GM18505 (cell line): ENCODE measurements around the gene FOXN3.

Experiments
- ATAC-seq: cut with Tn5 transposase; IDR thresholded peaks from one replicate; pipeline ENCODE4 v1.9.1; 2021; ENCODE audit not compliant: unreplicated experiment
- POLR2A ChIP-seq: IDR thresholded peaks from 4 replicates; pipeline ENCODE4 v1.6.1; 2011; ENCODE audit warnings: borderline replicate concordance; ENCODE audit not compliant: insufficient read depth, insufficient read length; ENCODE audit errors: extremely low read depth

The FOXN3 gene

DNA sequence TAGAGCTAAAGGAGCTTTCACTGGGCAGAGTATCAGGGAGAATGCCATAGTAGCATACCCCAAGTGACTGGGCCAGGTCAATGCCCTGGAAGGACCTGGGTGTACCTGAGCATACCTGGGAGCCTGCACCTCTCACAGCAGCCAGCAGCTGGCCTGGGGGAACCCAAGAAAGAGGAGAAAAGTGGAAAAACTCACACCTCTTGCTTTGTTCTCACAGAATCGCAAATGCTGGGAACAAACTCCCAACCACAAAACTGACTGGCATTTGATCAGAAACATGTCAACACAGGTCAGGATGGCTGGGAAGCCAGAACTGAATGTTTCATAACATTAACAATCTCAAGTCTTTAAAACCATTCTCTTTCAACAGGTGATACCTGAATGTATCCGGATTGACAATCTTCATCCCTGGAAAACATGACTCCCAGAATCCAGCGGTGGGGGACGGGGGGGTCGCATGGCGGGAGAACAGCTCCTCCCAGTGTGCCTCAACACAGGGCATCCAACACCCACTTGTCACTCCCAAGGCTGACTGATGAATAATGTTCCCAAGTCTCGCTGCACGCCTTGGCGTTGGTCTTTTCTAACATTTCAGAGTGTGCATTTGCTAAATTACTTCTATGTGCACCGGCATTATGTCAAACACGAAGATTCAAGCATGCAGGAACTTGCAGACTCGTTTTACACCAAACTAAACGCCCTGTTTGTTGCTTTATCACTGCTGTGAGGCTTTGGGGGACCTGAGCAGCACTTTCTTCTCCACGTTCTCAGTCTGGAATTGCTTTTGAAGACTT, 7.9 kb downstream of the FOXN3 start:
- TF ChIP-seq POLR2A, result no peak
- ATAC-seq, result no peak

- ATAC-seq, result no peak
Measured at GRCh38 chr14:89407856-89408255, 9.2 kb downstream of the FOXN3 start.

GRCh38 chr14:89406941-89407340, 10.1 kb downstream of the FOXN3 start:
- ATAC-seq, result no peak
- TF ChIP-seq POLR2A, result no peak

More at GRCh38 chr14:89407856-89408255, 9.2 kb downstream of the FOXN3 start:
- no peak for TF ChIP-seq POLR2A

GRCh38 chr14:89406361-89406760, 10.7 kb downstream of the FOXN3 start:
- no peak for ATAC-seq
- TF ChIP-seq POLR2A, result no peak

- TF ChIP-seq POLR2A, result no peak
- ATAC-seq, result no peak
Measured at GRCh38 chr14:89405712-89406111, 11.3 kb downstream of the FOXN3 start.

DNA sequence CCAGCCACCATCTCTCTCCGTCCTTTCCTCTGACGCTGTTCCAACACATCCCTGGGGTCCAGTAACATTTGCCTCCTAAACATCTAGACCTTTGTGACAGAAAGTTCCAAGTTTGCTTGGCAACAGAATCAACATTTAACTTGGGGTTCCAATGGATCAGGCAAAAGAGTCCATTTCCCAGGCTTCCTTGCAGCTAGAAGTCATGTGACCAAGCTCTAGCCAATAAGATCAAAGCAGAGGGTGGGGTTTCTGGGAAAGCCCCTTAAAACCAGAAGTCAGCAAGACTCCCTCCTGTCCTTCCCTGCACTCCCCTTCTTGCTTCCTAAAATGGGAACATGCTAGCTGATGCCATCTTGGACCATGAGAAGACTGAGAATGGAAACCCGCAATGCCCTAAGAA, 14.7 kb downstream of the FOXN3 start:
- TF ChIP-seq POLR2A, result no peak
- ATAC-seq, result no peak

DNA sequence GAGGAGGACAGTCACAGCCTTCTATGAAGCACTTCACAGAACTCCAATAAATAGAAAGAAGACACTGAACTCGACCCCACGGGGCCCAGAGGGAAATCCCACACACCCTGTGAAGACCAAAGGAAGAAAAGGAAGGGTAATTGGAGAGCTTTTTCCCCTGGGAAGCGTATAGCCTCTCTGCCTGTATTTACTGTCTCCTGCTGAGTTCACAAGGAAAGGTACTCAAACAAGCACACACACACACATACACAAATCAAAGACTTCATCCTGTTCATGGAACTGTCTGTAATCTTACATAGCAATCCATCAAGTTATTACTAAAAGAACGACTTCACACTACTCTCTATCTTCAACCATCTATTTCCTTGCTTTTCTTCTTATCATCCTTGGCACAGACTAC, 15.3 kb downstream of the FOXN3 start:
- no peak for ATAC-seq
- TF ChIP-seq POLR2A, result no peak

DNA sequence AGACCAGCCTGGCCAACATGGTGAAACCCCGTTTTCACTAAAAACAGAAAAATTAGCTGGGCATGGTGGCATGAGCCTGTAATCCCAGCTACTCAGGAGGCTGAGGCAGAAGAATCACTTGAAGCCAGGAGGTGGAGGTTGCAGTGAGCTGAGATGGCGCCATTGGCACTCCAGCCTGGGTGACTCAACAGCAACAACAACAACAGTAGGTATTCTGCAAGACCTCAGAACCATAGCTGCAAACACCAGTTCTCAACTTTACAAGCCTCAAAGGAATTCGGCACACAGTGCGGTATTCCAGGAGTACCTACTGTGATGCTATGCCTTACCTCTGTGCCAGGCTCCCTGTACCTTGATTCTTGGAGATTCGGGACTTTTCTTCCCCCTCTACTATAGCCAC, 15.8 kb downstream of the FOXN3 start:
- no peak for ATAC-seq
- TF ChIP-seq POLR2A, result no peak

- no peak for TF ChIP-seq POLR2A
Measured at GRCh38 chr14:89400529-89400928, 16.5 kb downstream of the FOXN3 start.

GRCh38 chr14:89399594-89400068, 17.4 kb downstream of the FOXN3 start:
- no peak for ATAC-seq
- TF ChIP-seq POLR2A, result no peak

More at GRCh38 chr14:89400529-89400928, 16.5 kb downstream of the FOXN3 start:
- no peak for ATAC-seq

DNA sequence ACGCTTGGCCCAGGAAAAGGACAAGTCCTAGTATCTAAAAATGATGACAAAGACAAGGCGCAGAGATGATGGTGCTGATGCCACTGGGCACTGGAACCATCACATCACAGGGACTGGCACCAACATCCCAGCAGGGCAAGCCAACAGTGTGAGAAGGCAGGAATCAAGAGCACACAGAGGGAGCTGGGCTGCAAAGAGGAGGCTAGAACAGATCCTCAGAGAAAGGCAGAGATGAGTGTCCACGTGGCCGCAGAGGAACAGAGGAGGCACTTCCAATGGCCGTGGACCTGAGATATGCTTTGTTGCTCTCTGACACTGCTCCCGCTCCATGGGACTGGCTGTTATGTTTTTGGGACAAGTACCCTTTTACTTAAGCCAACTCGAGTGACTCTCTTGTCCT, 17.9 kb downstream of the FOXN3 start:
- TF ChIP-seq POLR2A, result no peak

DNA sequence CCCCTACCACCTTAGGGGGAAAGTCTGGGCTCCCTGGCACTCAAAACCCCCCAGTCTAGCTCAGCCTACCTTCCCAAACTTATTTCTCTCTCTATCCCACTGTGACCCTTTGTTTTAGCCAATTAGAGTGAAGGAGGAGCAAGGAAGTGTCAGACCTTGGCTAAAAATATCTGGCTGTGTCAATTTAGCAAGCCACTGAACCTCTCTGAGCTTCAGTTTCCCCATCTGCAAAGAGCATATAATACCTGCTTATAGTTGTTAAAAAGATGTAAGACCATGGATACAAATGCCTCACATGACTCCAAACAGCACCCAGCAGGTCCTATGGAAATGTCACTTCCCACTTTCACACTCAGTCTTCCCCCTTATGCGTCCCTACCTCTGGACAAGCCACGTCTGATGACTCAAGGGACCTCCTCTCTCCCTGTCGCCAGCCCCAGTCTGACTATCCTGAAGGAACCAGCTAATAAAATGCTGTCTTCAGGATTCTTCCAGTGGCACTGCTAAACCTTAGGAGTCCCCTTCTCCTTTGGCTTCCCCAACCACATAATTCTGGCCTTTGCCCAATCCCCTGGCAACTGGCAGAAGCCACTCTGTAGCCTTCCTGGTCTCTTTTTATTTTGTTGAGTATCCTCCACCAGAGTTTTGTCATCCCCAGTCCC, 19.3 kb downstream of the FOXN3 start:
- ATAC-seq, result no peak

More for the DNA sequence above, 17.9 kb downstream of the FOXN3 start:
- ATAC-seq, result no peak

GRCh38 chr14:89394972-89395371, 22.1 kb downstream of the FOXN3 start:
- ATAC-seq, result no peak
- TF ChIP-seq POLR2A, result no peak

More for the DNA sequence above, 19.3 kb downstream of the FOXN3 start:
- TF ChIP-seq POLR2A, result no peak

DNA sequence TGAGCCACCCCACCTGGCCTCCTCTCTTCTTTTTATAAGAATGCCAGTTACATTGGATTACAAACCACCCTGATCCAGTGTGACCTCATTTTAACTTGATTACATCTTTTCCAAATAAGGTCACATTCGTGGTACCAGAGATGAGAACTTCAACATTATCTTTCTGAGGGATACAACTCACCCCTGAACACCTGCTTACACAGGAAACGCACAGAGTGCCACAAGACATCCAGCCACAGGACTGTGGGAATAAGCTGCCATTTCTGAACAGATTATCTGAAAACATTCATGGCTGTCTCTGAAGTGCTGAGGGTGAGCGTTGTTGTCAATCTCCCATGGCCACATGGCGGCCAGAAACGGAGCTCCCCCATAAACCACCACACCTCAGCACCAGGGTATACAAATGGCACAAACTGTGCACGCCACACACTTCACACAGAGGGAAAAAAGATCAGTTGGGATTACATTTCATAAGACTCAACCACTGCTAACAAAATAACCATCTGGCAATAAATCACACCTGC, 23.7 kb downstream of the FOXN3 start:
- no peak for ATAC-seq
- no peak for TF ChIP-seq POLR2A
